DOHH2 (cell line): Measurements from ENCODE around the gene FBRSL1.

Source experiments
- H3F3A ChIP-seq: fragments of 200-600 bp; sonication (generic), shearing (Covaris generic); 2 replicates; pipeline ENCODE4 v1.6.0; 2016; ENCODE audit warnings: antibody characterized with exemption, mild to moderate bottlenecking; ENCODE audit not compliant: control insufficient read depth, insufficient read depth
- H3K27ac ChIP-seq: fragments of 200-600 bp; sonication (generic); 2 replicates; pipeline ENCODE4 v1.5.1; 2014; ENCODE audit warnings: low read depth, mild to moderate bottlenecking, low read length, moderate library complexity
- H3K27me3 ChIP-seq: fragments of 200-600 bp; sonication (generic); 2 replicates; pipeline ENCODE4 v1.6.1; 2014; ENCODE audit warnings: mild to moderate bottlenecking, low read length, mixed read lengths; ENCODE audit not compliant: control insufficient read depth
- H3K36me3 ChIP-seq: fragments of 200-600 bp; sonication (generic); 2 replicates; pipeline ENCODE4 v1.6.1; 2014; ENCODE audit warnings: mild to moderate bottlenecking, low read length, moderate library complexity, mixed read lengths; ENCODE audit not compliant: control insufficient read depth
- H3K4me1 ChIP-seq: fragments of 200-600 bp; sonication (generic); 2 replicates; pipeline ENCODE4 v1.6.1; 2014; ENCODE audit warnings: mild to moderate bottlenecking, low read length, mixed read lengths; ENCODE audit not compliant: control insufficient read depth
- H3K4me2 ChIP-seq: fragments of 200-600 bp; sonication (generic); 2 replicates; pipeline ENCODE4 v1.6.0; 2014; ENCODE audit warnings: mild to moderate bottlenecking, low read length, moderate library complexity
- H3K4me3 ChIP-seq: fragments of 200-600 bp; sonication (generic); 2 replicates; pipeline ENCODE4 v1.5.1; 2014; ENCODE audit warnings: mild to moderate bottlenecking, low read length, mixed read lengths
- H3K79me2 ChIP-seq: fragments of 200-600 bp; sonication (generic); 2 replicates; pipeline ENCODE4 v1.6.1; 2014; ENCODE audit warnings: mild to moderate bottlenecking, low read length, mixed read lengths; ENCODE audit not compliant: control insufficient read depth
- H3K9me2 ChIP-seq: fragments of 200-600 bp; sonication (generic); replicated peaks from 2 replicates; pipeline ENCODE4 v1.6.1; 2014; ENCODE audit warnings: mild to moderate bottlenecking, low read length, mixed read lengths; ENCODE audit not compliant: control insufficient read depth
- H3K9me3 ChIP-seq: fragments of 200-600 bp; sonication (generic); 2 replicates; pipeline ENCODE4 v1.6.1; 2014; ENCODE audit warnings: antibody characterized with exemption, low read length, mixed read lengths; ENCODE audit not compliant: control insufficient read depth, insufficient read depth
- H4K20me1 ChIP-seq: fragments of 200-600 bp; sonication (generic); 2 replicates; pipeline ENCODE4 v1.6.0; 2014; ENCODE audit warnings: low read depth, mild to moderate bottlenecking, antibody characterized with exemption, low read length, moderate library complexity; ENCODE audit not compliant: control insufficient read depth, insufficient read depth
- CTCF ChIP-seq: fragments of 200-600 bp; sonication (generic); IDR thresholded peaks from one replicate; pipeline ENCODE4 v1.5.1; 2014; ENCODE audit warnings: antibody characterized with exemption, mild to moderate bottlenecking, low read depth, low read length; ENCODE audit not compliant: poor library complexity, severe bottlenecking
- EZH2phosphoT487 ChIP-seq: fragments of 200-600 bp; sonication (generic); IDR thresholded peaks from 2 replicates; pipeline ENCODE4 v1.6.1; 2017; ENCODE audit warnings: borderline replicate concordance, mild to moderate bottlenecking, antibody characterized with exemption, low read length, moderate library complexity, mixed read lengths

Gene FBRSL1

GRCh38 chr12:132444283-132444682, 45.7 kb upstream of the FBRSL1 start:
- no peaks in the 10 kb centered on the region for H3K9me3 ChIP-seq
- H3F3A ChIP-seq = peaks cover under 1% of the 10 kb centered on the region; the same call in 1 of the 2 replicates
- H3K27ac ChIP-seq = peak overlapping the region; percentile 72
- H4K20me1 ChIP-seq = no peaks in the 10 kb centered on the region
- no peaks in the 10 kb centered on the region for H3K9me2 ChIP-seq
- peak overlapping the region; percentile 64 for H3K4me2 ChIP-seq
- peaks cover 44% of the 10 kb centered on the region for H3K4me1 ChIP-seq
- TF ChIP-seq CTCF = no peak
- H3K36me3 ChIP-seq = no peaks in the 10 kb centered on the region
- peak overlapping the region; percentile 44 for H3K4me3 ChIP-seq
- no peaks in the 10 kb centered on the region for H3K79me2 ChIP-seq
- no peaks in the 10 kb centered on the region for H3K27me3 ChIP-seq

- Histone ChIP-seq H3K79me2 (no peaks in the 10 kb centered on the region), H3K4me1 (peaks cover 46% of the 10 kb centered on the region), H3K4me3 (peak overlapping the region; percentile 44), H3F3A (peaks cover 3% of the 10 kb centered on the region; the same call in 1 of the 2 replicates), H3K27ac (peak overlapping the region; percentile 72), H3K36me3 (no peaks in the 10 kb centered on the region), H3K9me3 (no peaks in the 10 kb centered on the region), H3K9me2 (no peaks in the 10 kb centered on the region), H3K27me3 (no peaks in the 10 kb centered on the region), H4K20me1 (no peaks in the 10 kb centered on the region), H3K4me2 (peak overlapping the region; percentile 64)
- TF ChIP-seq CTCF (no peak), EZH2phosphoT487 (no peak)
Measured at GRCh38 chr12:132444957-132445883, 44.7 kb upstream of the FBRSL1 start.

GRCh38 chr12:132445884-132446632, 43.9 kb upstream of the FBRSL1 start:
- Histone ChIP-seq H3K4me3 (no peak overlapping the region), H3K4me2 (no peak overlapping the region)
- TF ChIP-seq EZH2phosphoT487 (no peak), CTCF (no peak)

More at GRCh38 chr12:132445884-132446632, 43.9 kb upstream of the FBRSL1 start:
- Histone ChIP-seq H4K20me1 (no peaks in the 10 kb centered on the region), H3K27me3 (no peaks in the 10 kb centered on the region), H3K79me2 (no peaks in the 10 kb centered on the region), H3F3A (peaks cover 3% of the 10 kb centered on the region; the same call in 1 of the 2 replicates), H3K27ac (no peak overlapping the region), H3K9me3 (no peaks in the 10 kb centered on the region), H3K9me2 (no peaks in the 10 kb centered on the region), H3K36me3 (no peaks in the 10 kb centered on the region), H3K4me1 (peaks cover 54% of the 10 kb centered on the region)
